CD4-positive, alpha-beta T cell treated with Interleukin-6 for 4 hours (primary cell): ENCODE results near the gene SLC22A23.

Source experiments
- DNase-seq: peaks from one replicate; pipeline ENCODE4 v3.0.0-alpha.2; 2020; ENCODE audit warnings: mixed read lengths

Gene SLC22A23

GRCh38 chr6:3293271-3294155 is 163.3 kb downstream of the SLC22A23 start:
- DNase-seq, result no peak

GRCh38 chr6:3292431-3293197 is 164.2 kb downstream of the SLC22A23 start:
- DNase-seq, result no peak

GRCh38 chr6:3291987-3292386 is 164.9 kb downstream of the SLC22A23 start:
- no peak for DNase-seq

- DNase-seq, result no peak
These were observed 165.5 kb downstream of the SLC22A23 start for GRCh38 chr6:3291346-3291745.

- DNase-seq, result no peak
These were observed 166.0 kb downstream of the SLC22A23 start for GRCh38 chr6:3290931-3291211.

- DNase-seq, result no peak
These were observed 166.5 kb downstream of the SLC22A23 start for GRCh38 chr6:3290149-3290930.

GRCh38 chr6:3289664-3290055 is 167.2 kb downstream of the SLC22A23 start:
- DNase-seq, result no peak

- no peak for DNase-seq
These were observed 167.9 kb downstream of the SLC22A23 start for GRCh38 chr6:3288711-3289663.

- DNase-seq, result no peak
These were observed 168.7 kb downstream of the SLC22A23 start for GRCh38 chr6:3287976-3288707.

GRCh38 chr6:3287308-3287707 is 169.5 kb downstream of the SLC22A23 start:
- DNase-seq, result no peak

- DNase-seq, result no peak
These were observed 170.1 kb downstream of the SLC22A23 start for GRCh38 chr6:3286641-3287171.

- DNase-seq, result no peak
These were observed 171.1 kb downstream of the SLC22A23 start for GRCh38 chr6:3285732-3286131.

GRCh38 chr6:3285049-3285639 is 171.7 kb downstream of the SLC22A23 start:
- DNase-seq, result no peak

- no peak for DNase-seq
These were observed 172.4 kb downstream of the SLC22A23 start for GRCh38 chr6:3284436-3284876.

GRCh38 chr6:3283641-3284435 is 173.0 kb downstream of the SLC22A23 start:
- DNase-seq, result no peak

GRCh38 chr6:3283241-3283640 is 173.6 kb downstream of the SLC22A23 start:
- no peak for DNase-seq

GRCh38 chr6:3282476-3283236 is 174.2 kb downstream of the SLC22A23 start:
- DNase-seq, result no peak

GRCh38 chr6:3281631-3282475 is 175.0 kb downstream of the SLC22A23 start:
- DNase-seq, result no peak
